Omental fat pad (tissue), 4 donors: ENCODE data around the gene NCLN. TPM values are rescaled to one million over a fixed set of nuclear protein-coding genes. Genes with fewer than 3 reads are reported as not detected.
A peak's percentile ranks its signal among the peaks of the same experiment; 100 is the strongest.

Experiments
- ATAC-seq: fragments of 150-250 bp; one replicate; pipeline ENCODE4 v1.9.1; 2016; ENCODE audit warnings: mild to moderate bottlenecking, moderate library complexity; ENCODE audit not compliant: low FRiP score
- DNase-seq: peaks from one replicate; pipeline ENCODE4 v3.0.0-alpha.2; 2019; ENCODE audit warnings: low spot score
- CTCF ChIP-seq, 3 donors: fragments of 450-650 bp; IDR thresholded peaks; one replicate each; pipeline ENCODE4 v1.5.1; 2016 to 2017; ENCODE audit warnings: antibody characterized with exemption in 3 of 3, mild to moderate bottlenecking in 3 of 3, moderate library complexity in 2 of 3
- total RNA-seq, 4 donors: library from RNA; depleted of rRNA; stranded (reverse); fragments of >200 nt; gene quantifications; one replicate each; pipeline ENCODE4 v1.1.0, GENCODE V29; 2016

NCLN gene
- total RNA-seq, 4 donors from 2014 or later, result 33.6 to 65.7 (median 41.1) TPM

DNA sequence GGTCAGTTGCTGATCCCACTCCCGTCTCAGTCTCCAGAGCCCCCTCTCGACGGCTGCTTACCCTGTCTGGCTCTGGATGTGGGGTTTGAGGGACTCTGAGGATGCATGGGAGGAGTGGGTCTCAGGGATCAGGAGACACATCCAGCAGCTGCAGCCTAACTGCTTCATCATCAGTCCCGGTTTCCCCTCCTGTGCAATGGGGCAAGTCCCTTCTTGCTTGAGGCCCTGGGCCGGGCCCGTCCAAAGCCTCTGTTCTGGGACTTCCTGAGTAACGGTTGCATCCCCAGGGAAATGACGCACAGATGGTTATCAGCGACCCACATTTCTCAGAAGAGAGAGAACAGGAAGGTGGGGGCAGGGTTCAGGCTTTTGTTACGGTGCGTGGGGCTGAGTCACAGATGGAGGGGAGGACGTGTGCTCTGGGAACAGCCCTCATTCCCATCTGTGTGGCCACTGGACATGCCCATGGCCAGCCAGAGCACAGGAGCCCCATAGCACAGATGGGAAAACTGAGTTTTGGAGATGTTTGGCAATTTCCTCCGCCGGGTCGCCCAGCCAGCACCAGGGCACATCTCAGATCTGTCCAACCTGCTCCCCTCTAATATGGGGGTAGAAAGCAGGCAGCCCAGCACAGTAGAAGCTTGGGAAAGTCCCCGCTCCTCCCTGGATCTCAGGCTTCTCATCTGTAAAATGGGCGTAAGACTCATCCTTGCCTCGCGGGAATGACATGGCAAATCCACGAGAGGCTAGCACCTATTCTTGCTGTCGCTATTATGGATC is 30.6 kb upstream of the NCLN start:
- DNase-seq, result peak; percentile 46
- TF ChIP-seq CTCF (IDR thresholded peaks at IDR 0.05), result no peak
- peak; percentile 76 for ATAC-seq

- ATAC-seq (no peak), DNase-seq (no peak)
- no peak for TF ChIP-seq CTCF (IDR thresholded peaks at IDR 0.05)
These were observed 28.5 kb upstream of the NCLN start for GRCh38 chr19:3157096-3157845.

- no peak for TF ChIP-seq CTCF (IDR thresholded peaks at IDR 0.05)
- DNase-seq (no peak), ATAC-seq (no peak)
These were observed 26.2 kb upstream of the NCLN start for GRCh38 chr19:3159565-3159964.

- DNase-seq (no peak), ATAC-seq (no peak)
- no peak for TF ChIP-seq CTCF (IDR thresholded peaks at IDR 0.05)
These were observed 25.5 kb upstream of the NCLN start for GRCh38 chr19:3160219-3160618.

DNA sequence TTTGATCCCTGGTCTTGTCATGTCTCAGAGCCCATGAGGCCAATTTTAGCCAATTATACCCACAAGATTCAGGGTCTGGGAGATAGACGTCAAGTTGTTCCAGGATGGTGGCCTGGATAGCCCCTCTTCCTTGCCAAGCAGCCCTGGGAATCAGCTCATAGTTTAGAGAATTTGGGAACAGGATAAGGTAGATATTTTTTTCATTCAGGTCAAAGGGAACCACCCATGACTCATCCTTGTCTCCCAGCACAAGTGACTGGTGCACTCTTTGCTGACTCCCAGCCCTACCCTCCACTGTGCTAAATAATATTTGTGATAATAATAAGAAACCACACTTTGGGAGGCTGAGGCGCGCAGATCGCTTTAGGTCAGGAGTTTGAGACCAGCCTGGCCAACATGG is 24.3 kb upstream of the NCLN start:
- TF ChIP-seq CTCF (IDR thresholded peaks at IDR 0.05), result no peak
- DNase-seq (no peak), ATAC-seq (no peak)

- DNase-seq (no peak), ATAC-seq (no peak)
- no peak for TF ChIP-seq CTCF (IDR thresholded peaks at IDR 0.05)
These were observed 23.1 kb upstream of the NCLN start for GRCh38 chr19:3162418-3163229.
